Neural progenitor cell (in vitro differentiated cells): ENCODE measurements around the gene CD37.

ENCODE experiments used
- EZH2 ChIP-seq: fragments of 200-600 bp; sonication (generic); IDR thresholded peaks from 2 replicates; pipeline ENCODE4 v1.6.1; 2017; ENCODE audit warnings: antibody characterized with exemption, mild to moderate bottlenecking, moderate library complexity
- EZH2phosphoT487 ChIP-seq: fragments of 200-600 bp; sonication (generic); IDR thresholded peaks from 2 replicates; pipeline ENCODE4 v1.6.1; 2017; ENCODE audit warnings: antibody characterized with exemption
- TF ChIP-seq, protein P1 (sequence below): fragments of 200-600 bp; sonication (generic); IDR thresholded peaks from 2 replicates; pipeline ENCODE4 v1.5.1; 2017; ENCODE audit warnings: antibody characterized with exemption, mild to moderate bottlenecking

DNA sequence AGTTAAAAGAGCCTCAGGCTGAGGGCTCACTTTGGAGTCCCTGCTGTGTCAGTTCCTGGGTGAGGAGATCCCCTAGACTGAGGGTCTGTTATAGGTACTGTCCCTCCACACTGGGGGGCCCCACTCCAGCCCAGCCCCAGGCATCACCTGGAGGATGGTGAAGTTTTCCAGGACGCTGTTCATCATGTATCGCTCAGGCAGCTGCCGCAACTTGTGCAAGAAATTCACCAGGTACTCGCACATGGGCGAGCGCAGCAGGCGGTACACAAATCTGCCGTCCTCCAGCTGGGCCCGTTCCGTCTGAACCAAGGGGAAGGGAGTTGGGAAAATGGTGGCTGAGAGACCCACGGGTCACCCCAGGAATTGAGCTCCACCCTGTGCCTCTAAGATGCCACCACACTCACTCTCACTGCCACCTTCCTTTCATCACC is 7.1 kb downstream of the CD37 start:
- TF ChIP-seq, protein P1, sequence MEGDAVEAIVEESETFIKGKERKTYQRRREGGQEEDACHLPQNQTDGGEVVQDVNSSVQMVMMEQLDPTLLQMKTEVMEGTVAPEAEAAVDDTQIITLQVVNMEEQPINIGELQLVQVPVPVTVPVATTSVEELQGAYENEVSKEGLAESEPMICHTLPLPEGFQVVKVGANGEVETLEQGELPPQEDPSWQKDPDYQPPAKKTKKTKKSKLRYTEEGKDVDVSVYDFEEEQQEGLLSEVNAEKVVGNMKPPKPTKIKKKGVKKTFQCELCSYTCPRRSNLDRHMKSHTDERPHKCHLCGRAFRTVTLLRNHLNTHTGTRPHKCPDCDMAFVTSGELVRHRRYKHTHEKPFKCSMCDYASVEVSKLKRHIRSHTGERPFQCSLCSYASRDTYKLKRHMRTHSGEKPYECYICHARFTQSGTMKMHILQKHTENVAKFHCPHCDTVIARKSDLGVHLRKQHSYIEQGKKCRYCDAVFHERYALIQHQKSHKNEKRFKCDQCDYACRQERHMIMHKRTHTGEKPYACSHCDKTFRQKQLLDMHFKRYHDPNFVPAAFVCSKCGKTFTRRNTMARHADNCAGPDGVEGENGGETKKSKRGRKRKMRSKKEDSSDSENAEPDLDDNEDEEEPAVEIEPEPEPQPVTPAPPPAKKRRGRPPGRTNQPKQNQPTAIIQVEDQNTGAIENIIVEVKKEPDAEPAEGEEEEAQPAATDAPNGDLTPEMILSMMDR: no peak
- TF ChIP-seq EZH2 (no peak), EZH2phosphoT487 (no peak)
